SK-MEL-5 (cell line): Measurements from ENCODE around the gene PER3. TPM values are rescaled to one million over a fixed set of nuclear protein-coding genes. Genes with fewer than 3 reads are reported as not detected.
A peak's percentile ranks its signal among the peaks of the same experiment; 100 is the strongest.
"Not testable (repeated sequence)": the region's sequence is repeated elsewhere in the genome, so short reads cannot be mapped to it uniquely, and the experiment has no call there.

Experiments
- DNase-seq: peaks from one replicate; pipeline ENCODE4 v3.0.0-alpha.2; 2016; ENCODE audit warnings: low read depth, low spot score
- in situ Hi-C: cut with HindIII; loops from 2 replicates; pipeline ENCODE4 v1.10.0; 2016; ENCODE audit warnings: low sequenced_read_pairs, high pct_unique_total_duplicates, low pct_unique_long_range_greater_than_20kb
- total RNA-seq: library from RNA; depleted of rRNA; stranded (reverse); fragments of >200 nt; shearing (Covaris generic); gene quantifications from 2 replicates; pipeline ENCODE4 v1.2.3, GENCODE V29; 2014

Gene PER3
- total RNA-seq, 1 experiment from 2014 or later, result 8.8 TPM

DNA sequence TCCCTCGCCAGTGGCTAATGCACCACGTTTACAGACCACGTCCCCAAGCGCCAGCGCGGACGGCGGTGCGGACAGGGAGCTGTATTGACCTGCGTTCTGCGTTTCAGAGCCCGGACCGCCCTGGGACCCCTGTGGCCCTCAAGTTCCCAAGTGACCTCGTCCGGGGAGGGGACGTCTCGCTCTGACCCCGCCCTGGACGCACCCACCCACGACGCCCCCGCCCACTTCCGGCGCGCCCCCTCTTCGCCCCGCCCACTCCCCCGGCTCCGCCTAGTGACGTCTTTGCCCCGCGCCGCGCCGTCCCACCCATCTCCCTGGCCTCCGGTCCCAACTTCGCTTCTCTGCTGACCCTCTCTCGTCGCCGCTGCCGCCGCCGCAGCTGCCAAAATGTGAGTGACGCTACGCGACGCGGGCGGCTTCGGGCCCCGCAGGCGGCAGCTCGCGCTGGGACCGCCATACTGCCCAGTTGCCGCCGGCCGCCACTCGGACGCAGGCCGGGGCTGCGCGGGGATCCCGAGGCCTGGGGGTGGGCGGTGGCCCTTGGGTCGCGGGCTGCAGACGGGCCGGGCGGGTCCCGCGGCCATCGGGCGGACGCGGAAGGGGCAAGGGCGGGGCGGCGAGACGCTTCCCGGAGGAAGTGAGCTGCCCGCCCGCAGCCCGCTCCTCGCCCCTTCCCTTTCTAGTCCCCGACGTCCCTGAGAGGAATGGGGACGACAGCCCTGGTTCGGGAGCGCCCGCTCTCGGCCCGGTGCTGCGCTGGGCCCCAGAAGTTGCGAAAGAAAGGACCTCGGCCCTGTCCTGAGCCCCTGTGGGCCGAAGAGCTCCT is 12.9 kb upstream of the PER3 start, which contains the start of gene VAMP3:
Gene VAMP3 (plus strand): TSS at position 300 of the 826 bp plus-strand sequence. CDS start 88 bp downstream, at position 388.
- in situ Hi-C loops, result no loop called here
- DNase-seq, result peak; percentile 75

GRCh38 chr1:7771823-7772299 is 12.2 kb upstream of the PER3 start:
- DNase-seq, result no peak
- in situ Hi-C loops, result no loop called here

- no peak for DNase-seq
- in situ Hi-C loops, result no loop called here
These were observed 6.5 kb upstream of the PER3 start for GRCh38 chr1:7777591-7777990.

GRCh38 chr1:7778133-7778628 is 5.9 kb upstream of the PER3 start:
- no peak for DNase-seq
- in situ Hi-C loops, result no loop called here

DNA sequence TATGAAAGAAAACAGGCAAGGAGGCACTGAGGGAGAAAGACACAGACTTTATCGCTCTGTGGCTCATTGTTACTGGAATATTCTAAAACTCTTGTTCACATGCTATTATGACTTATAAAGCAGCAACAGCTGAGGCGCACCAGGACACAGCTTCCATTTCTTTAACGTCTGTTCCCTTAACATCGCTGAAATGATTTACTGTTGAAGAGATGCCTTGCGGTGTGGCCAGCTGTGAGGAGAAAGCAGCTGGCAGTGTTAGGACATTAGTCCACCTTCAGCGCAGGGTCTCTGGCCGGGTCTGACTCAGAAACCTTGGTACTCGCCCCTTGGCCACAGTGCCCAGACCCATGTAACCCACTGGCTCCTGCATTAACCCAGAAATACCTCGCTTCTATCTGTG is 3.1 kb upstream of the PER3 start:
- DNase-seq, result no peak
- in situ Hi-C loops, result no loop called here

DNA sequence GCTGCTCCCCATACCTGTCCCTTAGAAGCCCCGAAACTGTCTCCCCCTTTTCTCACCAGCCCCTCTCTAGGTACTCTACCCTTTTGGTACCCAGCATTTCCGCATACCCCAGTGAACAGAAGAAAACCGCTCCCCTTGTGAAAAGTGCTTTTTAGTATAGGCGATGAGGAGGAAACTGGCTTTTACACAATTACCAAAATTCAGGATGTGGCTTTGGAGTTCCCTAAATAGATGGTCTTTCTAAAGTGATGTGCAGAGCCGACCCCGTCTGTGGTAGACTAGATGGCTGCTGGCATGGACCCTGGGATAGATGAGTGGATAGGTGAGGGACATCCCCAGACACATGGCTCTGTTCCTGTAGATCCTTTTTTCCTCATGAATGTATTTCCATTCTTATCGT is 2.6 kb upstream of the PER3 start:
- DNase-seq, result no peak
- in situ Hi-C loops, result no loop called here

- DNase-seq, result no peak
- in situ Hi-C loops, result no loop called here
These were observed 2.1 kb upstream of the PER3 start for GRCh38 chr1:7781923-7782495.

DNA sequence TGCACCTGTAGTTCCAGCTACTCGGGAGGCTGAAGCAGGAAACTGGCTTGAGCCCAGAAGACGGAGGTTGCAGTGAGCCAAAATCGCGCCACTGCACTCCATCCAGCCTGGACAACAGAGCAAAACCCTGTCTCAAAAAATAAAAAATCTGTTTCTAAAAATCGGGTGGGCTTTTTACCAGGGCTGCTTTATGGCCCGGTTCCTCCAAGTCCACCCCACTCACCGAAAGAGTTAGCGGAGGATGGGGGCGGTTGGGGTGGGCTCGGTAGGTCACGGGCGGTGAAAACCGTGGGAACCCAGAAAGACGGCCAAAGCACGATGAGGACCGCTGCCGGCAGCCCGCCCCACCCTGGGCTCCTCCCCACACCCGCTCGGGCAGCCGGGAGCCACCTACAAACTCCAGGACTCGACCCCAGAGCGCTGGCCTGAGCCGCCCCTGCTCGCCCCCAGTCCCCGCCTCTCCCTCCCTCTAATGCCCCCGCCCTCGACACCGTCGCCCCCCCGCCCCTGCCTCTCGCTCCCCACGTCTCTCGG is 846 bp upstream of the PER3 start:
- peak; percentile 75 for DNase-seq
- in situ Hi-C loops, result no loop called here

DNA sequence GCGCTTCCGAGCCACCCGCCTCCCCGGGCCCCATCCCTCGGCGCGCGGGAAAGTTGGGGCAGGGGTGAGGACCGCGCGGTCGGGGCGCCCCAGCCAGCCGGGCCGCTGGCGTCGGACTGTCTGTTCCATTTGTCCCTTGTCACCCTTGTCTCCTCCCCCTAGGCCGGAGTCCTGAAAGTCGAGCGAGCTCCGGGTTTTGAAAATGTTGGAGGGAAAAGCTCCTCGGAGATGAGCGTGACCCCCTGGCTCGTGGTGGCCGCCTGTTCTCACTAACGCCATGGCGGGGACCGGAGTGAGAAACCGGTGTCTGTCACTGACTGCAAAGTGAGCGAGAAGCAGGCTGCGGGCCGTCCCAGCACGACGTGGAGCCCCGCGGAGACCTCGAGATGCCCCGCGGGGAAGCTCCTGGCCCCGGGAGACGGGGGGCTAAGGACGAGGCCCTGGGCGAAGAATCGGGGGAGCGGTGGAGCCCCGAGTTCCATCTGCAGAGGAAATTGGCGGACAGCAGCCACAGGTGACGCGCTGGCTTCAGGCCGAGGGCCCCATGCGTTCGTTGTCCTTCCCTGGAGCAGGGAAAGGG is 491 bp downstream of the PER3 start:
- no peak for DNase-seq
- in situ Hi-C loops, result no loop called here

DNA sequence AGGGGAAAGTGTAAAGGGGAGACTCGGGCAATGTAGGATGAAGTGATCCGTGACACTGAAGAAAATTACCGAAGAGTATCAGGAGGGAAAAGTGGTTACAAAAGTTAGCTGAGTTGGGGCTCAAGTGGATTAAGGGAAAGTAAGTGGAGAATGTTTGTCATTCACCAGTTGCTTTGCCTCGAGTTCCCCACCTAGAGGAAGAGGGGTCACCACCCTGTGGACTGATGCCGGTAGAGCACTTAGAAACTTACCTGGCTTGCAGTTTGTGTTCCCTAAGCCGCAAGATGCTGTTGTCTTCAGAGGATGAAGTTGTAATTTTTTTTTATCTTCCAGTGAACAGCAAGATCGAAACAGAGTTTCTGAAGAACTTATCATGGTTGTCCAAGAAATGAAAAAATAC is 1.0 kb downstream of the PER3 start:
- no peak for DNase-seq
- in situ Hi-C loops, result no loop called here

GRCh38 chr1:7786795-7787194 is 2.7 kb downstream of the PER3 start:
- in situ Hi-C loops, result no loop called here

GRCh38 chr1:7789828-7790227 is 5.7 kb downstream of the PER3 start:
- DNase-seq, result no peak
- in situ Hi-C loops, result no loop called here

More at GRCh38 chr1:7786795-7787194, 2.7 kb downstream of the PER3 start:
- DNase-seq, result no peak

DNA sequence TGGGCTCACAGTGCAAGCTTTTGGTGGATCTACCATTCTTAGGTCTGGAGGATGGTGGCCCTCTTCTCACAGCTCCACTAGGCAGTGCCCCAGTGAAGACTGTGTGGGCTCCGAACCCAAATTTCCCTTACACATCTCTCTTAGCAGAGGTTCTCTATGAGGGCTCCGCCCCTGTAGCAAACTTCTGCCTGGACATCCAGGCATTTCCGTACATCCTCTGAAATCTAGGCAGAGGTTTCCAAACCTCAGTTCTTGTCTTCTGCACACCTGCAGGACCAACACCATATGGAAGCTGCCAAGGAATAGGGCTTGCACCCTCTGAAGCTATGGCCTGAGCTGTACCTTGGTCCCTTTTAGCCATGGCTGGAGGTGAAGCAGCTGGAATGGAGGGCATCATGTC is 6.9 kb downstream of the PER3 start:
- in situ Hi-C loops, DNase-seq: not testable (repeated sequence)

DNA sequence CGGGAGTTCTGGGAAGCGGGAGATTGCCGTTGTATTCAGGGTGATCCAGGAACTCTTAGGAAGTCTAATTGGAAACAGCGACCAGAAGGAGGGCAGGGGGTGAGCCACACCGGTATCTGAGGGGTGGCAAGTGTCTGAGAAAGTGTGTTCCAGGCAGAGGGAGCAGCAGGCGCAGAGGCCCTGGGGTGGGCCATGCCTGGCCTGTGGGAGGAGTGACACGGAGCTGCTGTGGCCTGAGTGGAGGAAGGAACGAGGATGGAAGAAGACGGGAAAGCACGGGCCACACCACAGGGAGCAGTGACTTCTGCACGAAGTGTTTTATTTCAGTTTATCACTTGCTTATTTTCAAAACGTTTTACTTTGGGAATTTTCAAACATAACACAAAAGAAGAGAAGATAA is 11.3 kb downstream of the PER3 start:
- in situ Hi-C loops, result no loop called here
- no peak for DNase-seq

- in situ Hi-C loops, result no loop called here
- no peak for DNase-seq
These were observed 21.4 kb downstream of the PER3 start for GRCh38 chr1:7805460-7805859.

GRCh38 chr1:7808253-7808844 is 24.3 kb downstream of the PER3 start:
- in situ Hi-C loops, result no loop called here
- DNase-seq, result peak; percentile 43

GRCh38 chr1:7809742-7810141 is 25.7 kb downstream of the PER3 start:
- no peak for DNase-seq
- in situ Hi-C loops, result no loop called here

DNA sequence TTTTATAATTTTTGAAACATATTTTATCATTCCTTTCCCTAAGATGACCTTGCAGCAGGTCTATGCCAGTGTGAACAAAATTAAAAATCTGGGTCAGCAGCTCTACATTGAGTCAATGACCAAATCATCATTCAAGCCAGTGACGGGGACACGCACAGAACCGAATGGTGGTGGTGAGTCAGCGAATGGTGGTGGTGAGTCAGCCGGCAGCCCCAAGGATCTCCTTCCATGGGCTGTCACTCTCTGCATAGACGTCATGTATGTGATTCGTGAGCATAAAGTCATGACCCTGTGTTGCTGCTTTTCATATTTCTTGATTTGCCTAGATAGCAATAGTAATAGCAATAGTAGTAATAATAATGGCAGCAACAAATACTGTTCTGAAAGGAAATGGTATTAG is 26.3 kb downstream of the PER3 start:
- DNase-seq, result no peak
- in situ Hi-C loops, result no loop called here
